AG04449 (cell line): ENCODE results near the gene LPAR3.

Source experiments
- CTCF ChIA-PET: fragments of 350-600 bp; formaldehyde crosslinking; extraction: SDS; loops from one replicate; lab custom pipeline; 2021; ENCODE audit warnings: antibody characterized with exemption; lab: Yijun Ruan, JAX
- POLR2A ChIA-PET: fragments of 400-600, 350-600 bp; formaldehyde crosslinking; extraction: SDS; loops from one replicate; lab custom pipeline; 2020; ENCODE audit warnings: antibody characterized with exemption, inconsistent platforms; lab: Yijun Ruan, JAX
- DNase-seq: peaks from one replicate; pipeline ENCODE4 v3.0.0-alpha.2; 2010; ENCODE audit warnings: low read depth, low spot score
- H3K4me3 ChIP-seq: 2 replicates; pipeline ENCODE4 v1.5.1; 2011; ENCODE audit warnings: low read depth, mild to moderate bottlenecking, control low read depth, low read length
- TF ChIP-seq, protein P1 (sequence below): IDR thresholded peaks from one replicate; pipeline ENCODE4 v1.5.1; 2011; ENCODE audit warnings: mild to moderate bottlenecking, moderate library complexity, low read length, control low read depth, inconsistent platforms; ENCODE audit not compliant: insufficient read depth; ENCODE audit errors: missing control alignments

Gene LPAR3

DNA sequence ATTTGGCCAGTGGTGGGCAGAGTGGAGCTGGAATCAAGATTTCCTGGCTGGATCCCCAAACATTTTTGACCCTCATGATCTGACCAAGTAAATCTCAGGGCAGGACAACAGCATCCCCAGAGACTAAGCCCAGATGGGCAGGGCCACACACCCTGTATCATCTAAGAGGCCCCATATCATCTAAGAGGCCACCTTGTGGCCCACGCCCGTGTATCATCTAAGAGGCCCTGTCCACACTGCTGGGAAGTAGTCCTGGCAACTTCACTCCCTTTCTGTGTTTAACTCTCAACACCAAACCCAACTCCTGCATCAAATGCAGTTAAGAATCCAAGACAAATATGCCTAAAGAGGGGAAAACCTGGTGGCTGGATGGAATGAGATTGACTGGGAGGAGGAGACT lies 121.1 kb downstream of the LPAR3 start:
- POLR2A ChIA-PET: no interaction called here
- TF ChIP-seq, protein P1, sequence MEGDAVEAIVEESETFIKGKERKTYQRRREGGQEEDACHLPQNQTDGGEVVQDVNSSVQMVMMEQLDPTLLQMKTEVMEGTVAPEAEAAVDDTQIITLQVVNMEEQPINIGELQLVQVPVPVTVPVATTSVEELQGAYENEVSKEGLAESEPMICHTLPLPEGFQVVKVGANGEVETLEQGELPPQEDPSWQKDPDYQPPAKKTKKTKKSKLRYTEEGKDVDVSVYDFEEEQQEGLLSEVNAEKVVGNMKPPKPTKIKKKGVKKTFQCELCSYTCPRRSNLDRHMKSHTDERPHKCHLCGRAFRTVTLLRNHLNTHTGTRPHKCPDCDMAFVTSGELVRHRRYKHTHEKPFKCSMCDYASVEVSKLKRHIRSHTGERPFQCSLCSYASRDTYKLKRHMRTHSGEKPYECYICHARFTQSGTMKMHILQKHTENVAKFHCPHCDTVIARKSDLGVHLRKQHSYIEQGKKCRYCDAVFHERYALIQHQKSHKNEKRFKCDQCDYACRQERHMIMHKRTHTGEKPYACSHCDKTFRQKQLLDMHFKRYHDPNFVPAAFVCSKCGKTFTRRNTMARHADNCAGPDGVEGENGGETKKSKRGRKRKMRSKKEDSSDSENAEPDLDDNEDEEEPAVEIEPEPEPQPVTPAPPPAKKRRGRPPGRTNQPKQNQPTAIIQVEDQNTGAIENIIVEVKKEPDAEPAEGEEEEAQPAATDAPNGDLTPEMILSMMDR: no peak
- H3K4me3 ChIP-seq: no peak overlapping the region
- no peak for DNase-seq
- CTCF ChIA-PET: interaction anchor here (0.6 to 9.7 kb wide), 55 partner anchors 12 to 881 kb away, joined by 3 to 123 read pairs (median 5); partner anchors contain the start of genes PRKACB and RPF1

DNA sequence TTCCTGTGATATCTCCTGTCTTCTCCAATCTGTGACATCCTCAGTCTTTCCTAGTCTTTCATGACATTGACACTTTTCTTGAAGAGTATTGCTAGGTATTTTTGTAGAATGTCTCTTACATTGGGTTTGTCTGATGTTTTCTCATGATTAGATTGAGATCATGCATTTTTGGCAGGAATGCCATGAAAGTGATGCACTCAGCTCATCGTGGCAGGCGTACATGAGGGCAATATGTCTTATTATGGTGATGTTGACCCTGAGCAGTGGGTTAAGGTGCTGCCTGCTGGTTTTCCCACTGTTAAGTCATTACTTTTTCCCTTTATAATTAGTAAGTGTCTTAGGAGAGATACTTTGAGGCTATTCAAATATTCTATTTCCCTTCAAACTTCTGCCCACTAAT lies 122.5 kb downstream of the LPAR3 start:
- ChIA-PET POLR2A (no interaction called here), CTCF (interaction anchor here (1.3 kb wide), 1 partner anchor 10 kb away, joined by 7 read pairs; no protein-coding TSS in a partner anchor)
- TF ChIP-seq, protein P1: no peak
- DNase-seq: no peak
- no peak overlapping the region for H3K4me3 ChIP-seq

DNA sequence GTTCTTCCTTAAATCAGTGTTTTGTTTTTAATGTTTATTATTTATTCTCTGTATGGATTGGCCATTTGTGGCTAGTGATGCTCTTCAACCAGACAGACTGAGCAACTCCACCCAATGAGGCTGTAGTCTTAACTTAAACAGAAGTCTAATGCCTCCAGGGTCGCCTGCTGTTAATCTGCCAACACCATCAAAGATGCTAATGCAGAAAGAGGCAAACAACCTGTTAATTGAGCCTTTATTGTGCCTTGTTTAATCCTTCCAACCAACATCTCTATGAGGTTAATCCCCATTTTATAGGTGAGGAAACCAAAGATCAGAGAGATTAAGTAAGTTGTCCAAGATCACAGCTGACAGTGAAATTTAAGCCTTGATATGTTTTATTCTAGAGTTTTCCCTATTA lies 123.4 kb downstream of the LPAR3 start:
- ChIA-PET CTCF (interaction anchor here (1.2 to 1.7 kb wide), 3 partner anchors 9 to 166 kb away, joined by 3 to 7 read pairs (median 4); no protein-coding TSS in a partner anchor), POLR2A (no interaction called here)
- H3K4me3 ChIP-seq: no peak overlapping the region
- TF ChIP-seq, protein P1: no peak
- DNase-seq: no peak

DNA sequence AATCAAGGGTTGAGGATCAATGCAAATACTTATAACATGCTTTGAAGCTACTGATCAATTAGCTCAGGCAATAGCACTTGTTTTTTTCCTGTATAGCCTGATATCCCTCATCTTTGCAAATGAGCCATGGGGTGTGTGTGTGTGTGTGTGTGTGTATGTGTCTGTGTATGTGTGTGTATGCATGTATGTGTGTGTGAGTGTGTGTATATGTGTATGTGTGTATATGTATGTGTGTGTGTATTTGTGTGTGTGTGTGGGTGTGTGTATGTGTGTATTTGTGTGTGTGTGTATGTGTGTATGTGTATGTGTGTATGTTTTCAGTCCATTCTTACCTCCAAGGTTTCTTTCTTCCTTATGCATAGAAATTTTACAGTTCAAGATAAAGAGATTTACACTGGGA lies 124.4 kb downstream of the LPAR3 start:
- ChIA-PET POLR2A (no interaction called here), CTCF (interaction anchor here (0.6 to 1.7 kb wide), 4 partner anchors 8 to 329 kb away, joined by 3 to 4 read pairs (median 4); no protein-coding TSS in a partner anchor)
- no peak for DNase-seq
- H3K4me3 ChIP-seq: no peak overlapping the region
- TF ChIP-seq, protein P1: no peak

DNA sequence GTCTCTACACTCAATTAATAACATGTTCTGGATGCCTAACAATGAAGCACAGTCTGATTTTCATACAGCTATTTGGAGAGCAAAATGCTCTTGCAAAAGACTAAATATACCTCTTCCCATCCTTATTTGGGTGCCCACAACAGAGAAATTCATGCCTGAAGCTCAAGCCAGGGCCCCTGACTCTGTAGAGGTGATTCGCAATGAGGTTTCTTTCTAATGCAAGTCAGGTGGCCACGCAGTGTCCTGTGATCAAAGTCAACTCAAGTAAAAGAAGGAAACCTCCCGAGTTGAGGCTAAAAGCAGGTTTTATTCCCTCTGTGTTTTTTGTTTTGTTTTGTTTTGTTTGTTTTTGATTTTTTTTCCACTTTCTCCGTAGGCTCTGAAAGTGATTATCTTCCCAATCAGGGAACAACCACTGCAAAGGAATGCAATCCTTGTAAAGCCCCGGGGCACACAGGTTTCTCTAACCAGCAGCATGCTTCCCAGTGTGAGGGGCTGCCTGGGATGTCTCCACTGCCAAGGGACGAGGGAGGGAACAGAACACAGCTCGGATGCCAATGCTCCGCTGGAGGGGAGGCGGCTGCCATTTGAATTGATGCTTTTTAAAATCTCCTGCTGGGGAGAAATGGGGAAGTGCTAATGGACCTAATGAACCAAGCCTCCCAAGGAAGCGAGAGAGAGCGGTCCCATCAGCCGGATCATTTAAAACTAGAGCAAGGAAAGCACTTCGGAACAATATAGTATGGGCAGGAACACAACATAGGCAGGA lies 128.9 kb downstream of the LPAR3 start:
- CTCF ChIA-PET: interaction anchor here (1.1 to 9.9 kb wide), 6 partner anchors 9 to 18 kb away, joined by 3 to 123 read pairs (median 7); no protein-coding TSS in a partner anchor
- H3K4me3 ChIP-seq: no peak overlapping the region
- DNase-seq: no peak
- POLR2A ChIA-PET: no interaction called here
- TF ChIP-seq, protein P1: no peak

DNA sequence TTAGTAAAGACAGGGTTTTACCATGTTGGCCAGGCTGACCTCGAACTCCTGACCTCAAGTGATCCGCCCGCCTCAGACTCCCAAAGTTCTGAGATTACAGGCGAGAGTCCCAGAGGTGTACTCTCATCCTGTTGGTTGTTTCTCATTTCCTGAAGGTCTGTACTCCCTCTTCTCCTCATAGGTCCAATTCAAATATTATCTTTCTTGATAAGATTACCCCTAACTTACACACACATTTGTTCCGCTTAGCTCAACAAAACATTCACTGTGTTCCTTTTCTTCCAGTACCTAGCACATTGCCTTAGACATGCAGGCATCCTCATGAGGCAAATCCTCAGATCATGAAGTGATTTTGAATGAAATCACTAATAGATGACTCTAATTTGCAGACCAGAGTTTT lies 130.3 kb downstream of the LPAR3 start:
- TF ChIP-seq, protein P1: no peak
- H3K4me3 ChIP-seq: no peak overlapping the region
- DNase-seq: no peak
- ChIA-PET CTCF (interaction anchor here (1.6 to 9.9 kb wide), 6 partner anchors 9 to 329 kb away, joined by 7 to 123 read pairs (median 14); no protein-coding TSS in a partner anchor), POLR2A (no interaction called here)
